HG03460 (cell line): ENCODE data around the gene NET1.
"Not testable (repeated sequence)": the region's sequence is repeated elsewhere in the genome, so short reads cannot be mapped to it uniquely, and the experiment has no call there.

ENCODE experiments used
- ATAC-seq: cut with Tn5 transposase; IDR thresholded peaks from one replicate; pipeline ENCODE4 v1.9.1; 2021; ENCODE audit not compliant: unreplicated experiment

NET1 gene

DNA sequence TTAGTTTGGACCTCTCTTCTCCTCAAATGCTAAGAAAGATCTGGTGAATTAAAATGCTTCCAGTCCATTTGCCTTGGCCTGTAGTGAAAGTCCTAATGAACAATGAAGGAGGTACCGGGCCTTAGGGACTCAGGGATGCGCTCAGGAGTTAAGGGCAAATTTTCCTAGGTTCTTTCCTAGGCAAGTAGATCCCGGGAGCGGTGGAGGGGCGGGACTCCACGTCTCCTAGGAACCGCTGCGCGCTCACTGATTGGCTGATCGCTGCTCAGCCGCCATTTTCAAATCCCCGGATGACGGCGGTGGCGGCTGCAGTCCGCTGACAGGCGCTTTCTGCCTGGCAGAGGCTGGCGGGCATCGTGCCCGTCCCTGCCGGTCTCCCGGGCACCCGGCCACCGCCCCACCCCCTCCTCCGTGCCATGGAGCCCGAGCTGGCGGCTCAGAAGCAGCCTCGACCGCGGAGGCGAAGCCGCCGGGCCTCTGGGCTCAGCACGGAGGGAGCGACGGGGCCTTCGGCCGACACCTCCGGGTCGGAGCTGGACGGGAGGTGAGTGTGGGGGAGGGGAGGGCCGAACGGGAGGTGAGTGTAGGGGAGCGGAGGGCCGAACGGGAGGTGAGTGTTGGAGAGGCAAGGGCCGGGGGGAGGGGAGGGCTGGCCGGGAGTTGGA lies at the start of gene NET1:
TSS of gene NET1 (plus strand) at position 281 of the 665 bp plus-strand sequence. CDS start at position 417, 136 bp downstream.
- peak; percentile 97 for ATAC-seq

GRCh38 chr10:5362873-5363272 lies 49.5 kb upstream of the NET1 start:
- no peak for ATAC-seq

GRCh38 chr10:5364374-5364773 lies 48.0 kb upstream of the NET1 start:
- ATAC-seq, result no peak

DNA sequence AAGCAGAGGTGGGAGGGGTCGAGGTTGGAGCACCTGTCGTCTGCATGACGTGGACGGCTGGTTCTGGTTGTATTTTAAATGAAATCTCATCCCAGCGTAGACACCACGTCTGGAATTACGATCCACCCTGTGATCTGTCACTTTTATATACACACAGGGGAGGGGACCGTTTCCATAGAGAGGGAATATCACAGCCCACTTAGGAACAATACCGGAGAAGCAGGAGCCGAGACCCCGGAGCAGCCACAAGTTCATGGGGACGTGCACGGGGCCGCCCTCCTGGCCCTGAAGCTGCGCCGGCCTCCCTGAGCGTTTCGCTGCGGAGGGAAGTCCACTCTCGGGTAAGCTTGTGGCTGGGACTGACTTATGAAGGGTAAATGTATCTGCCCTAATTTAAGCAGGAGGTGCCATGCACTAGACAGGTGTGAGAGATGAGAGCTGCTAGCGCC lies 47.4 kb upstream of the NET1 start, which contains the start of gene UCN3:
TSS of gene UCN3 (plus strand) at position 77 of the 449 bp plus-strand sequence. CDS start 8,755 bp downstream, outside the sequence.
- ATAC-seq, result no peak

DNA sequence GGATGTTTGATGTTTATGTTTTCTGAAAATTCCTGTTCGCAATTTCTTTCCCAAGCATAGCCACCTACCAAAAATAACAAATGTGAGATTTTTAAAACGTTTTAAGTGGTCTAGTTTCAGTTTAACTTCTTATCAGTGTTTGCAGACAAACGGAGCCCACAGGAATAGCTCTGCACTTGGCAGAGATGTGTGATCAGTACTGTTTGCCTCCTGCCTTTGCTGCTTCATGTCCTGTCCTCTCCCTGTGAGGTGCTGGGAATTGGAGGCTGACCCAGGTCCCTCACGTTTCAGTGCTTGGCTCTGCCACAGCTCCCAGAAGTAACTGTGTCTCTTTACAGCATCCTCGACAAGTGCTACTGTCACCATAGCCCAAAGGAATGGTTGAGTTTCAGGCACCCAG lies 46.4 kb upstream of the NET1 start:
- ATAC-seq, result no peak

DNA sequence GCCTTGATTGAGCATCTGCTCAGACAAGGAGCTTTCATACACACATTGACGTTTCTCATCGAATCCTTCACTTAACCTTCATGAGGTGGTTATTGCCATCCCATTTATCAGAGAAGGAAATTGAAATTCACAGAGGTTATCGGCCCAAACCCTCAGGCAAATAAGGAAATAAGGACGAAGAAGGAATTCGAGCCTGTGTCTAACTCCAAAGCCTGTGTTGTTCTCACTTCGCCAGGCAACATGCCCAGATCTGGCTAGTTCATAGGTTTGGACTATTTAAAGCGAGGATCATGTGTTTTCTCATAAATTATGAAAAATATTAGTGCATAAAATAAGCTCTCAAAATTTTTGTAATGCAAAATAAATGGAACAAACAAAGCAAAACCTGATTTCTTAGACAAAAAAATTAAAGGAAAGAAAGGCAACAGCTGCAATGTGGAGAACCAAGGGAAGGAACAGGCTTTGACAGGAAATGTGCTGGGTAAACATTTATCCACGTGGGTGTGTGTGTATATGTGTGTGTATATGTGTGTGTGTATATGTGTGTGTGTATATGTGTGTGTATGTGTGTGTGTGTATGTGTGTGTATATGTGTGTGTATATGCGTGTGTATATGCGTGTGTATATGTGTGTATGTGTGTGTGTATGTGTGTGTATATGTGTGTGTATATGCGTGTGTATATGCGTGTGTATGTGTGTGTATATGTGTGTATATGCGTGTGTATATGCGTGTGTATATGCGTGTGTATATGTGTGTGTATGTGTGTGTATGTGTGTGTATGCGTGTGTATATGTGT lies 42.8 kb upstream of the NET1 start:
- no peak for ATAC-seq

- ATAC-seq, result no peak
Observed at GRCh38 chr10:5370493-5371352, 41.6 kb upstream of the NET1 start.

- ATAC-seq, result no peak
Observed at GRCh38 chr10:5373307-5373706, 39.0 kb upstream of the NET1 start.

DNA sequence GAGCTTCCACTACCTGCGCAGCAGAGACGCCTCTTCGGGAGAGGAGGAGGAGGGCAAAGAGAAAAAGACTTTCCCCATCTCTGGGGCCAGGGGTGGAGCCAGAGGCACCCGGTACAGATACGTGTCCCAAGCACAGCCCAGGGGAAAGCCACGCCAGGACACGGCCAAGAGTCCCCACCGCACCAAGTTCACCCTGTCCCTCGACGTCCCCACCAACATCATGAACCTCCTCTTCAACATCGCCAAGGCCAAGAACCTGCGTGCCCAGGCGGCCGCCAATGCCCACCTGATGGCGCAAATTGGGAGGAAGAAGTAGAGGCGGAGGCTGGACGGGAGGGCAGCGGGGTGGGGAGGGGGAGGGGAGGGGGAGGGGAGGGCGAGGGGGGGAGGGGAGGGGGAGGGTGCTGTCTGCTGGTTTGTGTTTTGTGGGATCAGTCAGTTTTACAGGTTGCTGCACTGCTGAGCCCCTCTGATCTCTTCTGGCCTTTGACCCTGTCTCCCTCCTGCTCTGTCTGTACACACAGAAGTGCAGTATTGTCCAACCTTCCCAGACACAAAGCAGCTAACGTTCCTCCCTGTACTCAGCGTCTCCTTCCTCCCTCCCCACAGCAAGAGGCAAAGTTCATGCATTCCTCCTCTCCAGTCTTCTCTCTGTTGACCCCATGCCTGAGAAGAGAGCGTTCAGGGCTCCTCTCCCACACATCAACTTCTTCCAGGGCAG lies 38.3 kb upstream of the NET1 start:
- ATAC-seq, result no peak

DNA sequence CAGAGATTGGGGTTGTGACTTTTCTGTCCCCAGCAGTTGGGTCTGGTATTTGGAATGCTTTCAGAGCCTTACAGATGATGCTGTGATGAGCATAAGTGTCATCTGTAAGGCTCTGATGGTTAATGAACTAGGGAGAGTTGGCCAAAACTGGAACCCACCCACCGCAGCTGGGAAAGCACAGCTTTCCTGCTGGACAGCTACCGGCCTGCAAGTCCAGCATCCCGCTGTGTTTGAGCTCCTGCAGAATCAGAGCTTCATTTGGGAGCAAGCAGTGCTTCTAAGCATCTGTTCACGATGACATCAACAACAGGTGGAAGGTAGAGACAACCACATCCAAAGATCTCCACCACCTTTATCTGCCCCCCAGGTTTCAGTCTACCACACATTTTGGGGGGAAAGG lies 35.9 kb upstream of the NET1 start:
- no peak for ATAC-seq

DNA sequence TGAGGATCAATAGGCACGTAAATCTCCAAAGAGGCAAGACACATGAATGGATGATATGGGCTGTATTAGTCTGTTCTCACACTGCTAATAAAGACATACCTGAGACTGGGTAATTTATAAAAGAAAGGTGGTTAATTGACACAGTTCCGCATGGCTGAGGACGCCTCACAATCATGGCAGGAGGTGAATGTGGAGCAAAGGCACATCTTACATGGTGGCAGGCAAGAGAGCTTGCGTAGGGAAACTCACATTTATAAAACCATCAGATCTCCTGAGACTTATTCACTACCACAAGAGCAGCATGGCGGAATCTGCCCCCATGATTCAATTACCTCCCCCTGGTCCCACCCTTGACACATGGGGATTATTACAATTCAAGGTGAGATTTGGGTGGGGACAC lies 33.2 kb upstream of the NET1 start:
- not testable (repeated sequence) for ATAC-seq

DNA sequence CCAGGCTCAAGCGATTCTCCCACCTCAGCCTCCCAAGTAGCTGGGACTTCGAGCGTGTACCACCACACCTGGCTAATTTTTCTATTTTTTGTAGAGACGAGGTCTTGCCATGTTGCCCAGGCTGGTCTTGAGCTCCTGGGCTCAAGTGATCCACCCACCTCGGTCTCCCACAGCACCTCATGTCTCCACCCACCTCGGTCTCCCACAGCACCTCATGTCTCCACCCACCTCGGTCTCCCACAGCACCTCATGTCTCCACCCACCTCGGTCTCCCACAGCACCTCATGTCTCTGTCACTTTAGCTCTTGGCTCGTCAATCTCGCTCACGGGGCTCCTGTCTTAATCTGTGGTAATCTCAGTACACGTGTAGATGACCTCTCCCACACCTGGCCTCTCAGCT lies 32.0 kb upstream of the NET1 start:
- not testable (repeated sequence) for ATAC-seq

DNA sequence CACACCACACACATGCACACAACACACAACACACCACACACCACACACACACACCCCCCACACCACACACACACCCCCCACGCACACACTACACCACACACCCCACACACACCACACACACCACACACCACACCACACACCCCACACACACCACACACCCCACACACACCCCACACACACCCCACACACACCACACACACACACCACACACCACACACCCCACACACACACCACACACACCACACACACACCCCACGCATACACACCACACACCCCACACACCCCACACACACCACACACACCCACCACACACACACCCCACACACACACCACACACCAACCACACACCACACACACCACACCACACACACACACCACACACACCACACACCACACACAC lies 31.2 kb upstream of the NET1 start:
- ATAC-seq, result no peak

DNA sequence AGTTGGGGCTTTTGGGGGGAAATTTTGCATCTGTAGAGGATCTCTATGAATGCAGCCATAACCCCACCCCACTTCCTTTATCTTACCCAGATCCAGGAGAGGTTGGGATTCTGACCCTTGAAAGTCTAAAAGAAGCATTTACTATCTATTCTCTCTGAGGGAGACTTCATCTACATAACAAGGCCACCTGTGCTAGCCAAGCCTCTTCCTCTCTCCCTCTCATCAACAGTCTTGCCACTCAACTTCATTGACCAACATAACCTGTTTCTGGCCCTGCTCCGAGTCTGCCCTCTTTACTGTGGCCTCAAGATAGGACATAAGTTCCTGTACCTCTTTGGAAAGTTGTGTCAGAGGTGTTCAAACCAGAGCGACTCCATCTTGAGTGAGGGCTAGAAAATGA lies 27.1 kb upstream of the NET1 start:
- no peak for ATAC-seq

DNA sequence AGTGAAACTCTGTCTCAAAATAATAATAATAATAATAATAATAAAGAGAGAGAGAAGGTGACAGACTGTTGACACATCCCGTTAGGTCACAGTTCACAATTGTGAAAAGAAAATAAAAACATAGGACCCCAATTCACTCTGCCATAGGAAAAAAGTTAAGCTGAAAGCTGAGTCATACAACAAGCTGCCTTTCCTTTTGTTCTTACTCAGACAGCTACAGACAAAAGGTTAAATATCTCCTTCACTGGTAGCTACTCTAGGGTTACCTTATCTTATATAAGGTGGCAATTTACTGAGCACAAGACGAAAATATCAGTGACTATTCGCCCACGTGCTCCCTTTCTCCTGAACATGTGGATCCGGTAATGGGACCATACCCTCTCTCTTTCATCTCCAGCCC lies 25.2 kb upstream of the NET1 start:
- no peak for ATAC-seq

- ATAC-seq, result no peak
Observed at GRCh38 chr10:5390607-5391205, 21.7 kb upstream of the NET1 start.

DNA sequence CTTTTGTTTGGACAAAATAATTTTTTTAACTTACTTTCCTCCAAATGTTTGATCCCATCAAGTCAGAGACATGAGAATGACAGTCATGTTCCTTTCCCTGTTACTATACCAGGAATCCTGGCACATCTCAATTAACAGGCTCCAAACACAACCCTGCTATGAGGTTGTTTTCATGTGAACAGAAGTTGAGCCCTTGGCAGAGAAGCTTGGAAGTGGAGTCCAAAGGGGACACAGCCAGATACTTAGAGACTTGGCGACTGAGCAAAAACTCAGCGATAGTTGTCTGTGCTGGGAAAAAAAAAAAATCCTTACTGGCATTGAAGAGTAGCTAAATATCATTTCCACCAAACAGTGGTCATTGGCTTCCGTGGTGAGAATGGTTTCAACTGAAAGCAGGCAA lies 20.6 kb upstream of the NET1 start:
- no peak for ATAC-seq

- no peak for ATAC-seq
Observed at GRCh38 chr10:5393529-5393928, 18.8 kb upstream of the NET1 start.

GRCh38 chr10:5395168-5395567 lies 17.2 kb upstream of the NET1 start:
- no peak for ATAC-seq

DNA sequence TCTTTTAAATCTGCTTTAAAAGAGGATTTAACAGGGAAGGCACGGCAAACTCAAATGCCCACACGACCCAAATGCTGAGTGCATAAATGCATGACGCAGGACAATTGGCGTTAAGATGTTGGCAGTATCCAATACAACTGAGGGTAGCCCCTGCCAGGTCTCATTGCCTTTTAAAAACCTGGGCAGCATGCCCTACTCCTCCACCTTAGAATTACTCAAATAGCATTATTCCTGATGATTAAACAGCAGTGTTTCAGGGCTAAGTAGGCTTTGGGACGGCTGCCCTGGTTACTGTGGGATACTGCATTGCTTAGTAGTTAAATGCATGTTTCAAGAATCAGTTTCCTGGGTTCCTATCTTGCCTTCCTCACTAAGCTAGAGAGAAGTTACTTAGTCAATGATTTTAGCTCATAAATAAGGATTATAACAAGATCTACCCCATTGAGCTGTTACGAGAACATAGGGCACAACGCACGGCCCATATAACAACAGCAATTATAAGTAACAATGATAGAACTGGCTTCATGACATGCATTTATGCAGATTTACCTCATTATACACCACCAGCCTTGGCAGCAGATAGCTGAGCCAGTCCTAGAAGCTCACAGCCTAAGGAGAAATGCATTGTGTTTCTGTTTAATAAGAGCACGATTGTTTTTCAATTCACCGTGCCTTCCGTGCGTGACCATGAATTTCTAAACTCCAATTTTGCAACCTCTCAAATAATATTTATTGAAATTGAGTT lies 15.6 kb upstream of the NET1 start:
- no peak for ATAC-seq
